GM19351 (cell line): Measurements from ENCODE around the gene STARD5.
A peak's percentile ranks its signal among the peaks of the same experiment; 100 is the strongest.
"Not testable (repeated sequence)": the region's sequence is repeated elsewhere in the genome, so short reads cannot be mapped to it uniquely, and the experiment has no call there.

Source experiments
- ATAC-seq: cut with Tn5 transposase; IDR thresholded peaks from one replicate; pipeline ENCODE4 v1.9.1; 2021; ENCODE audit warnings: mild to moderate bottlenecking, moderate library complexity; ENCODE audit not compliant: unreplicated experiment

STARD5 gene

DNA sequence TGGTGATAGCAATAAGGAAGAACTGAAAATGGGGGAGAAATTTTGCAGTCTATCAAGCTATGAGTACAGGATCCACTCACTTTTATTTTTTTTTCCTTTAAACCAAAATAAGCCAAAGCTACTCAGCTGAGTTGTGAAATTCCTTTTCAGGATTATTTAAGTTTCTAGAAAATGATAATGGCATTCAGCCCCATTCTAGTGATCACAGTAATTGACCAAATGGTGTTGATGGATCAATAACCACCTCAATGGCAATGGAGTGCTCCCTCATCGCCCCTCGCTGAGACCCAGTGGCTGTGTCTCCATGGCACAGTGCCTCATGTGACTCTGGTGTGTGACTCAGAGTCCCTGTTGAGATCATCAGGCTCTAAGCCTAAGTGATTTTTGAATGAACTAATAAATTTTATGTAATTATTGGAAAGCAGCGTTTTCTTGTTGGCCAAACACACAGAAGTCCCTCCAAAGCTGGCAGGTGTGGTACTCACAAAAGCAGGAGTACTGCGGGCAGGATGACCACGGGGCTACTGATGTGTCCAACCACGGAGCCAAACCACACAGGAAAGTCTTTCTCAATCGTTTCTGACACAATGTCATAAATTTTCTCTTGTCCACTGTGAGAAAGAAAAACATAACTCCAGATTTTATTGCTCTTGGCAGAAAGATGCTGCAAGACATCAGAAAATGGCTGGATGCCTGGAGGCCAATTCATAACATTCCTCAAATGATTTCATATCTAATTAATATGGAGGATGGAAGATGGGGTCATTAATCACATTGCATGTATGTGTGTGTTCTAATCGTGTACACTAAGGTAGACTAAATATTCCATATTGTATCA, 14.4 kb upstream of the STARD5 start:
- no peak for ATAC-seq

DNA sequence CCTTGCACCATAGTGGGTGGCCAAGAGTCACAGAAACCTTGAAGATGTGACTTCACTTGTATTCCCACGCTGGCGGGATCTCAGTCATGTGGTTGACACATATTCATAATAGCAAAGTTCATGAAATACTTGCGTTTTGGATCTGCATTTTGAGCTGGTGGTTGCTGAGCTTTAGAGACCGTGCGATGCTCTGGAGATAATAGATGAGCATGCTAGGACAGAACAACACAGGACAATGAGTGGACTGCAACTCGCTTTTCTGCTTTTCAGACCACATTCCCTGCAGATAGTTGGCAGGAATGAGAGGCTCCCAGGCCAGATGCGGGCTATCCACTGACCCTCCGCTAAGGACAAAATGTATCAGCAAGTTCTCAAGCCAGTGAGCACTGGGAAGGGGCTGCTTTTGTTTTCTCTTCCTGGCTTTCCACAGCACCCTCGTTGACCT, 13.8 kb upstream of the STARD5 start:
- no peak for ATAC-seq

DNA sequence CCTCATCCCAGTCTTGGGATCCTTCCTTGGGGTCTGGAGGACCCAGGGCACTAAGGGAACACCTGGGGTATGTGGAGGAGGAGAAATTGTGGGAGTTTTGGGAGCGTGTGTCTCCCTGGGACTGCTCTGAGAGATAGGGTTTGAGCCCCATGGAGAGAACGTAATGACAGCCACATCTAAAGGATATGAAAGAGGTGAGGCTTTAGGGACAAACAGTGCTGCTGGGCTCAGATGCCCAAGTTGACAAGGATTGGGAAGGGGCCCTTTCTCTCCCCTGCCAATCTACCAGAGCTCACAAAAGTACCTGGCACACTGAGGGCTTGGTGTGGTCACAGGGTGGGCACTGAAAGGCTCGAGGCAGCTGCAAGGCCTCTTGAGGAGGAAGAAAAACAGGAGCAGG, 13.3 kb upstream of the STARD5 start:
- no peak for ATAC-seq

DNA sequence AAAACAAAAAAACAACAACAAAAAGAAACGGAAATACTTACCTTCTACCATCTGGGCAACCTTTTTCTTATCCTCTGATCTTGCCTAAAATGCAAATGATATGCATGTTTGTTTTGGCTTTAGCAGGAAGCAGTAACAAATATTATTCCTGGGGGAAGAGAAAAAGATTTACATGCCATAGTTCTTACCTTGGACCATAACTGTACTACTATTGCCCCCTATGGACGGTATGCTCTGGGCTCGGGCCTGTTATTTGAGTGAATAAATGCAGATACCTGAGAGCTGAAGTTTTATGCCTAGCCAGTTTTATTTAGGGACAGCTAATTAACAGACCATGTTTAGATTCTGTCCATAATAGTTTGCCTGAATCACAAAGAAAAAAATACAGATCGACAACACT, 12.6 kb upstream of the STARD5 start:
- ATAC-seq = no peak

DNA sequence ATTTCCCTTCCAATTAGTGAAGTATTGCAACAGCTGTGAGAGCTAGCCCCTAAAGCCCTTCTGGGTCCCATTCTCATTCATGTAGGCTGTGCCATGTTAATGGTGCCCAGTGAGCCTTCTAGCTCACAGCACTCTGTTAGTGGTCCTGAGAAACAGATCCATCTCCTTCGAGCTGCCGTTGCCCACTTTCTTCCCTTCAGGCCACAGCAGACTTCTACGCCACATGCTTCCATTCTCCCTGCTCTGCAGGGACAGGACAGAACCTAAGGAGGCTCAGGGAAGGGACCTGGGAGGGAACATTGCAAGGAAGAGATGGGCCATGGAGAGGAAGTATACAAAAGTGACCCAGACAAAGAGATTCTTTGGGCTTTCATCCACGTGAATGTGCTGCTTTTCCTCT, 11.7 kb upstream of the STARD5 start:
- ATAC-seq = no peak

DNA sequence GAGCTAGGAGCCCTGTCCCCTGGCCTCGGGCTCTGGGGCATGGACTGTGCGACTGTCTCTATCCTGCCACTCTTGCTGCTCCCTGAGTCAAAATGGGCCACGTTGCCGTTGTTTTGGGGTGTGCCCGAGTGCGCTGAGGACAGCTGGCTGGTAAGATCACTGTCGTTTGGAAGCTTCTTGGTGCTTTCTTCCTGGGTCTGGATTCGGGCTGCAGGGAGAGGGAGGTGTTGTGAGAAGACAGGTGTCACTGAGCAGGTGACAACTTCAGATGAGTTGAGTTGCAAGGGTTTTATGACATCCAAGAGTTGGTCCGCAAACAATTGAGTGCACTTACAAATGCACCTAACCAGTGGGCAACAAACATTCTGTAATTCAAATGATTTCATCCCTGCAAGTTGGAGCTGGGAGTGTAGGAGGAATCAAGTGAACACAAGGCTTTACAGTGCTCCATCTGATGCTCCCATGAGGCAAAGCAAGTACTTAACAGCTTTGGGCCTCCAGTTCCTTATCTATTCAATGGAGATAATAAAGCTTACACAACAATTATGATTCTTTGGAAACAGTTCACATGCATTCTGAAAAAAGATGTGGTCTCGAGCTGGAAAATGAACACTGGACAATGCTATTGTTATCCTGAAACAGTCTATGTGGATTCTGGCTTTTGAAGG, 11.0 kb upstream of the STARD5 start:
- ATAC-seq = no peak

DNA sequence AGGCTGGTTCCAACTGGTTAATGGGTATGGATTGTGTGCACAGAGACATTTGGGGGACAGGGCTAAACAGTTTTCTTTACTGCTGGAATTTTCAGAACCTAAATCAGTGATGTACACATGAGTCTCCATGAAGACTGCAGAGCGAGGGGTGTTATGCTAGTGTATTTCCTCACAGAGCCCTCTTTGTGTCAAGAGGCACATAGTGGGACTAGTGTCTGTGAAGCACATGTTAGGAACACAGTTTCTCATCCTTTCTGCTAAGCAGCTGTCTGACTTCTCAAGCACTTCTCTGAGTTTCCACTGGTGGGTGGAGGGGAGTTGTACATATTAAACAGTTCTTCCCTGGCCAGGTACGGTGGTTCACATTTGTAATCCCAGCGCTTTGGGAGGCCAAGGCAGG, 9.4 kb upstream of the STARD5 start:
- ATAC-seq = no peak

DNA sequence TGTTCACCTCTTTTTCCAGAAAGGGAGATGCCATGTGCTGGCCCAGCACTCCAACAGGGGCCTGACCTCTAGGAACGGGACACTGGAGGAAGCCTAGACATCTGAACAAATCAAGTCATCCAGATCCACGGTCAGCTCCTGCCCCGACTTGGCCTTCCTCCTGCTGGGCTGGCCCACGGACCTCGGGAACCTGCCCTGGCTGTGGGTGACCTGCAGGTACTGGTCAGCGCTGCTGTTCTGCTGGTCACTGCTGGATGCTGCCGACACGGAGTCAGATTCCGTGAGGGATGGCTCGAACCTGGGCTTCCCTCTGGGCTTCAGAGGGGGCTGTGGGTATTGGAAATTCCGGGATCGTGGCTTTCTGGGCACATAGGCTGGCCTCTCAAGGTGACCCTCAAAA, 8.4 kb upstream of the STARD5 start:
- no peak for ATAC-seq

DNA sequence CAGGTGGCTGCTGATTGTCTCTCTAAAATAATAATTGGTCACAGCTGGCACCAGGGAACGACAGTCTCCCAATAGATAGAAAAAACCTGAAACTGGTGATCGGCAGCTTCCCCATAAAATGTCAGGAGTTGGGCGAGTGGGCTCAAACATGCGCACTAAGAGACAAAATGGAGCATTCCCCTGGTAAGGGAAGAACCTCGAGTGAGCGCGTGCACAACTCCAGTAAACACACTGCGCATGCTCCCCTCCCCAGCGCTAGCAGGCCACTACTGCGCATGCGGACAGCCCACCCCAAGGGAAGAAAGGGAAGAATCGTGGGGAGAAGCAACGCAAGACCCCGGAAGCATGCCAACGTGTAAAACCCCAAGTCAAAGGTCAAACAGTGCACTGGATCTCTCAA, 7.7 kb upstream of the STARD5 start:
- no peak for ATAC-seq

DNA sequence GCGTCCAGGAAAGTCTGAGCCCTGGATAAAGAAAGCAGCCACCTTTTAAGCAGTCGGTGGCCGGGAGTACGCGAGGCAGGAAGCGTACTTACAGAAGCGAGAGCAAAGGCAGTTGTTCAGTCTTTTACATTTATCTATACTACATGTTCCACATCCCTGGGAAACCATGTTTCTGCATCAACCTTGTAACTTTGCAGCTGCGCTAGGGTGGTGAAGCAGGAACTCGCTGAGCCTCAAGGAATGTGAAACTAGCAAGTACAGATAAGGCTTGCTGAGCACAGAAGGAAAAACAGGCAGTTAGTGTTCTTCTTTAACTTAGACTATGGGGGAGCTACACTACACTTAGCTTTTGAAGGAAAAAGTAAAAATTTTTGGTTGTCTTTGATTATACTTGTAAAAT, 7.2 kb upstream of the STARD5 start:
- not testable (repeated sequence) for ATAC-seq

DNA sequence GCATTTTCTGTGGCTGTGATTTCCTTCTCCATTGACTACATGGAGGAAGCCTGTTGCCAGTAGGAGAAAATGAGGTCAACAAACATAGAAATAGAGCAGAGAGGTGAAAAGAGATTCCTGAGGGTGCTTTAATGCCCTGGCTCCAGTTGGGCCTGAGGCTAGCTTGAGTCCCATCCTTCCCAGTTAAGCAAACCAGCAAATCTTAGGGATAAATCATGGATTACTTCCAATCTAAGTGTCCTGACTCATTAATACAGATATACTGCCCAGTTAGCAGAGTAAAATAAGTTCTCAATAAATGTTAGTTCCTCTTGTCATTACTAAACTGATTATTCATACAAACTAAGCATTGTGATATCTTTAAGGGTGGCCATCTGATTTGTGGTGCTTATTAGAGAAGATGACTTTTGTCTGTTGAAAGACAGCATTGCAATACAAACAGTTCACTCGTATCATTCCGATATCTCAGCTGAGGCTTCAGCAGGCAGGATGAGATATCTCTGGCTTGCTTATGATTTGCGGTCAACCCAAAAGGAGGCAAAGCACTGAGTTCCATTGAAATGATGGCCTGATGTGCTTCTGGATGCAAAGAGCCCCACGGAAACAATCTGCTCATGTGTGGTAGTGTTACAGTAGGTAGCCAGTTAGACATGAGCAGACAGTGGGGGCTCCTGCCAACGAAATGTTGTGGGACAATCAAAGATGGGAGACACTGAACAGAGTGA, 6.6 kb upstream of the STARD5 start:
- no peak for ATAC-seq

DNA sequence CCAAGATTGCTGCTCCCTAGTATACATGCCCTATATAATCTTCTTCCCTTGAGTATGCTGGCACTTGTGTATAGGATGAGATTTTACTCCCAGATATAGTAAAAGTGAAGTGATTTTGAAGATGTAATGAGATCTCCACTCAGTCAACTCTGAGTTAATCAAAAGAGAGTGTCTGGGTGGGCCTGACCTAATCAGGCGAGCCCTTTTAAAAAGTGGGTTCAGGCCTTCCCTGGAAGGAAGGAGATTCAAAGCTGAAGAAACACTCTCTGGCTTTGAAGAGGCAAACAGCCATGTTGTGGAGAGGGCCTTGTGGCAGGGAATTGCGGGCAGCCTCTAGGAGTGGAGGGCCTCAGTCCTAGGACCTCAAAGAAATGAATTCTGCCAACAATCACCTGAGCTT, 5.5 kb upstream of the STARD5 start:
- no peak for ATAC-seq

DNA sequence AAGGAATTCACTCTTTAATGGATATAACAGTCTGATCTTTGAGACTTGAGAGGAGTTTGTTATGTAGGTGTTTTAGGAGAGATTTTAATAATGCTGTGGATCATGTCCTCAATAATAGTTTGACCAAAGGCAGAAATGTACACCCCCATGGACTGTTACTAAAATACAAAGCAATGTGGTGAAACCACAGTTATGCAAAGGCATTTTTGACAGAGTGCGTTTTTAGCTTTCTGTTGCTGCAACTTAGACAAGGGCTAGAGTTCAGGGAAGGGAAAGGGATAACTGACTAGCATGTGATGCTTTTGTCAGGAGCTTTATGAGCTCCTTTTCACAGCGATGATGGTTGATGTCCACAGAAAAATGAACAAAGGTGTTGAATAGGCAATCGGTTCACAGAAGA, 3.6 kb upstream of the STARD5 start:
- ATAC-seq = no peak

DNA sequence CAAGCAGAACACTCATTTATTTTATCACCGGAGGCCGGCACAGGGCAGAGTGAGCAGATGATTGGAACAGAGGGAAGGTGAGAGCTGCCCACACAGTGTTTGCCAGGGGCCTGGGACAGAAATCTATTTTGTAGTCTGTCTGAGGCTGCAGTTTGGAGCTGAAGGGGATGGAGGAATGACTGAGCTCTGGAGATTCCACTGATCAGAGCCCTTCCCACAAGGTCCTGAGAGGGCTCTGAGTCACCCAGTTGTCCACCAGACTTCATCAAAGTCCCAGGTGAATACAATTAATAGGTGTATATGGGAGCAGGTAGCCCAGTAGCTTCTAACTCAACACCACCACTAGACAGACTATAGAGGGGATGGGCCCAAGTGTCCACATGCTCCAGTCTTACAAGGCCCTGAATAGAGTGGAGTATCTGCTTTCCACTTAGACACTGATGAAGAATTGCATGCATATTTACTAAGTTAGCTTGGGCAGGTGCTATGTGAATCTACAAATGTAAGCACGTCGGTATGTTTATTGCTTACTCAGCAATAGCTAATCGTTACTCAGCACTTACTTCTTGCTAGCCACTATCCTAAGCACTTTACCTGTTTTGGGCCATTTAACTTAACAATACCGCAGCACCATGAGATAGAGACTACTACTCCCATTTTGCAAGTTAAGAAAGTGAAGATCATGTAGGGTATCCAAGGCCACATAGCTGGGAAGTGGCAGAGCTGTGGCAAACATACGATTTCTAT, 2.7 kb upstream of the STARD5 start:
- ATAC-seq = no peak

DNA sequence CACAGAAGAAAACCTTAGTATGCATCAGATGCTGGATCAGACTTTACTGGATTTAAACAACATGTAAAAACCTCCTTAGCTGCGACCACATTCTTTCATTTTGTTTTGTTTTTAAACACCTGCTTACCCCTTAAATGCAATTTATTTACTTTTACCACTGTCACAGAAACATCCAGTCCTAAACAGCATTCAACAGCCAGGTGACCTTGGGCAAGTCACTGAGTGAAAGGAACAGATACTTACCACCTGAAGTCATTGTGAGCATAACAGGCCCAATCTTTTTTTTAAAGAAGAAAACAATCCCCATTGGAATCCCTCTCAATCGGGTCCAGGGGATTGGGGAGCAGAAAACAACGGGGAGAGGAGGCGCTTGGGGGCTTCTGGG, 390 bp downstream of the STARD5 start:
- ATAC-seq = peak; percentile 18

DNA sequence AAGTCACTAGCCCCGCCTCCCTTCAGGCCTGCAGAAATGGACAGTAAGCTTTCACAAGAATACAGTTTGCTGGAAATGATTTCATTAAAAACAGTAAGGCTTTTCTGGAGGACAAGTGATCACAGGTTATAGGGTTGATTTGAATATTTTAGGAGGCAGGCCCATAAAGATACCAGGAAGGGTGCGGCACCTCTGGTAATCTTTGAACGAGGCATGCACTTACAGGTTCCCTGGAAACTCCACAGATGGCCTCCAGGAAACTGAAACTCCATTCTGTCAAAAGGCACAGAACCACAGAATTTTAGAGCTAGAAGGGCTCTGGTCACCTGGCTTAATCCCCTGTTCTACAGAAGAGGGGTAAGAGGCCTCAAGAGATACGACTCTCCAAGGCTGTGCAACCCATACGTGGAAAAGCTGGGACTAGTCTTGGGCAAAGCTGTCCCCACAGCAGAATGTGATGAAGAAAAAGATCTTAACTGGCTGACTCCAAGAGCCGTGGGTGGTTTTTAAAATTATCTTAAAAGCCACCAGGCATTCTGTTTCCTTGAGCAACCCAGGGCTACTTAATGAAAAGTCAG, 1.2 kb downstream of the STARD5 start:
- no peak for ATAC-seq

DNA sequence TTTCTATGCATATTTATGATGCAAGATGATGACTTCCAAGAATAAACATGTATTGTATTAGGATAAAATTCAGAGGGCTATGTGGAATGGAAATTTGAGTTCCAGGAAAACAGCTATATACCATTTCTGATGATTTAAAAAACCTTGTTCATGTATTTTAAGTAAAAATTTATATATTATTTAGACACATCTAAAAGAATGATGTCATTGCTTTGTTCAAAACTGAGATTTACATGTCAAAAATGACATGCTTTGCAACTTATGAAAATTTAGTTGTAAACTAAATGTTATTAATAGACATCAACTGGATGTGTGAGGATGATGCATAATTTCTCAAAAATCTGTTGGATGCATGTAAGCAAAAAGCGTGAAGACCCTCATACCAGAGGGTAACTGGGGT, 2.3 kb downstream of the STARD5 start:
- no peak for ATAC-seq

DNA sequence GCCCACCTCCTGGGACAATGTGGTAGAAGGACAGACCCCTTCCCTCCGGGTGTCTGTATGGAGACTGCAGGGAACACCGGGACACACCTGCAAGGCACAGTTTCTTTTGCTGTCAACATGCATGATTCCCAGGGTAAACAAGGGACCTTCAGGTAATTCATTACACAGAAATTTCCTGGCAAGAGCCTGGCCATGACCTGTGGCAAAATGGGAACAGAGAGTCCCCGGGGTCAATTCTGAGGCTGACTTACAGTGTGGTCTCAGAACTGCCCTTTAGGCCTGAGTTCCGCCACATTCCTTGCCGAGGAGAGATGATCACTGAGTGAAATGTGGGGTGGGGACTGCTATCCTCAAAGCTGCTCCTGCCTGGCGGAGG, 6.3 kb downstream of the STARD5 start:
- ATAC-seq = no peak

DNA sequence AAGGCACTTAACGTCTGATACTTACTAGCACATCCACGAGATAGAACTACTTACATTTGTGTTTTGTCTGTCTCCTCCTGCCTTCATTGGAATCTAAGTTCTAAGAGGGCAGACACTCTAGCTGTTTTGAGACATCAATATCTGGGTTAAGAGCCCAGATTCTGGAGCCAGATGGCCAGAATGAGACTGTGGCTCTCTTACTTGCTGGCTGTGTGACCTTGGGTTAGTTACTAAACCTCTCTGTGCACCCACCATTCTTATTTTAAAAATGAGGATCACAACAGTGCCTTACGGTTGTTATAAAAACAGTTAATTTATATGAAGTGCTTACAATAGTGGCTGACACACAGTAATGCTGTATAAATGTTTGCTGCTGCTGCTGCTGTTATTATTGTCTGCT, 7.7 kb downstream of the STARD5 start:
- no peak for ATAC-seq

DNA sequence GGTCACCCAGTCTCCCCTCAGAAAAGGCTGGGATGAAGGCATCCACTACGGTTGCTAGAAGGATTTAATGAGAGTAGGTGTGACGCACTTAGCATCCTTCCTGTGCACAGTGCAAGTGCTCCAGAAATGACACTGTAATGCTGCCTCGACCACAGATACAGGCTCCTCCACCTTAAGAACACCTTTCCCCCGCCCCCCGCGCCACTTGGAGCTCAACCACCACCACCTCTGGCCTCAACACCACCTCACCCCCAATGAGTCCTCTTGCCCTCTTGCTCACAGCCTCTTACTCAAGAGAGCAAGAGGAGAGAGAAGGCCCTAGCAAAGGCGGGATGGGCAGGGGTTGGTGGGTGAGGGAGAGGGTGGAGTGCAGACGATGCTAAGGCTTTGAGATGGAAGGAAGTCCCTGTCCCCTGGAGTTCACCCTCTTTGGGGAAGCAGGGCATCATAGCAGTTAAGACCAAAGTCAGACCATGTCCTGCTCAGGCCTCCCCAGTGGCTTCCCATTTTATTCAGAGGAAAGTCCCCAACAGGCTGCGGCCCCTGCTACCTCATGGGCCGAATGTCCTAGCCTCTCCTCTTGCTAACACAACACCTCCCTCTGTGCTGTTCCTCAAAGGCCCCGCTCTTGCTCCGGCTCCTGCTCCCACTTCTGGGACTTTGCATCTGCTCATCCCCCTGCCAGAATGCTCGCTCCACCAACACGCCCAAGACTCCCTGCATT, 8.3 kb downstream of the STARD5 start:
- no peak for ATAC-seq
